Brain pericyte (primary cell): Measurements from ENCODE around the gene PRPS1L1.

ENCODE experiments used
- DNase-seq: peaks from one replicate; pipeline ENCODE4 v3.0.0-alpha.2; 2012; ENCODE audit warnings: low read depth, low spot score

Gene PRPS1L1

DNA sequence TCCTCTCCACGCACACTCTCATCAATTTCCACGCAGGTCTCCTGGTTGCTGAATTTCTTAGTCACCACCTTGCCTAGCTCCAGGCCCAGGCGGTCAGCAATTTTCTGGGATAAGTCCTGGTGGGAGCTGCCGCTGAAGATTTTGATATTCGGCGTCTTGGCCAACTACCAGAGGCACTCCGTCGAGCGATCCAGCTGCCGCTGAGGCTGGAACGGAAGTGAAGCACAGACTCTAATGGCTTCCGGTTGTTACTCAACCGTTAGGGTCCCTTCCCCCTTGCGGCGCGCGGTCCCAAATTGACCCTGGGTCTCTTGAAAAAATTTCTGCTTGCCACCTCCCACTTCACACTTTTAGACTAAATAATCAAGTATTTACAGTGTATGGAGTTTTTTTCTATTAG lies at the start of gene PRPS1L1:
Gene PRPS1L1, minus strand, starts transcription at position 219 of the 400 bp plus-strand sequence.
- DNase-seq, result no peak

DNA sequence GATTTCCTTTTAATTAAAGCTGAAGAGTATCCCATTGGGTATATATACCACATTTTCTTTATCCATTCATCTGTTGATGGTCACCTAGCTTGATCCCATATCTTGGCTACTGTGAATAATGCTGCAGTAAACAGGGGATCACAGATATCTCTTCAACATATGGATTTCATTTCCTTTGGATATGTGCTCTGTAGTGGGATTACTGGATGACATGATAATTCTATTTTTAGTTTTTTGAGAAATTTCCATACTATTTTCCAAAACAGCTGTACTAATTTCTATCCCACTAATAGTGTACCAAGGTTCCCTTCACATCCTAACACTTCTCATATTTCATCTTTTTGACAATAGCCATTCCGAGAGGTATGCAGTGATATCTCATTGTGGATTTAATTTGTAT lies 48.8 kb upstream of the PRPS1L1 start:
- no peak for DNase-seq

DNA sequence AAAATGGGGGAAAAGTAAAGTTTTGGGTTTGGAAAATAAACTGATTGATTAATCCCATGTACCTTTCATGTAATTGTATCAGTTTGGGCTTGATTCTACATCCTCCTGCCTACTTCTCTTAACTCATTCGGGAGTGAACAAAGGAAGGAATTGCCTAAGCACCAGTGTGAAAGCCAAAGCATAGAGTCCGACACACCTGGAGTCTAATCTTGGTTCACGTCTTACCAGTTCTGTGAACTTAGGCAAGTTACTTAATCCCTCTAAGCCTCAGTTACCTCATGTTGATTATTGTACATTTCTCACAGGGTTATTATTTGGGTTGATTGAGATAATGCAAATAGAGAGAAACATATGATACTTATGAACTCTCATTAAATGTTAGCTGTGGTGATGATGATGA lies 41.1 kb upstream of the PRPS1L1 start:
- no peak for DNase-seq

DNA sequence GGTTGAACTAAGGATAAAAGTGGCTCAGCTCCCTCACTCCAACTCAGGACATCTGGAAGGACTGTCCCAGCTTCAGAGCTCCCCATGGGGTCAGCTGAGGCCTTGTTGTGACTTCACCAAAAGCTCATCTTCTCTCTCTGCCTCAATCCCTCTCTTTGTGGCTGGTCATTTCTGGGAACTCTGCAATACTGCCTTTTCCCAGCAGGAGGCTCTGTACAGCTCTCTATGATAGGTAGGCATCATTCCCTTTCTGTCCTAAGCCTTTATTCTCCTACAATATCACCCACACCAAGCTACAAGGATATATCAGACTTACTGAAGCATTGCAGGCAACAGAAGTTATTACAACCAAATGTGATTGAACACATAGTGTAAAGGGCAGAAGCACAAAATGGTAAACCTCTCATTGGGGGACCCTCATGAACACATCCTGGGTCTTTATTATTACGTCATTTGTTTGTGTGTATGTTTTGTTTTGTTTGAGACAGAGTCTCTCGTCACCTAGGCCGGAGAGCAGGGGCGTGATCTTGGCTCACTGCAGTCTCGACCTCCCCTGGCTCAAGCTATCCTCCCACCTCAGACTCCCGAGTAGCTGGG lies 36.7 kb upstream of the PRPS1L1 start:
- no peak for DNase-seq

DNA sequence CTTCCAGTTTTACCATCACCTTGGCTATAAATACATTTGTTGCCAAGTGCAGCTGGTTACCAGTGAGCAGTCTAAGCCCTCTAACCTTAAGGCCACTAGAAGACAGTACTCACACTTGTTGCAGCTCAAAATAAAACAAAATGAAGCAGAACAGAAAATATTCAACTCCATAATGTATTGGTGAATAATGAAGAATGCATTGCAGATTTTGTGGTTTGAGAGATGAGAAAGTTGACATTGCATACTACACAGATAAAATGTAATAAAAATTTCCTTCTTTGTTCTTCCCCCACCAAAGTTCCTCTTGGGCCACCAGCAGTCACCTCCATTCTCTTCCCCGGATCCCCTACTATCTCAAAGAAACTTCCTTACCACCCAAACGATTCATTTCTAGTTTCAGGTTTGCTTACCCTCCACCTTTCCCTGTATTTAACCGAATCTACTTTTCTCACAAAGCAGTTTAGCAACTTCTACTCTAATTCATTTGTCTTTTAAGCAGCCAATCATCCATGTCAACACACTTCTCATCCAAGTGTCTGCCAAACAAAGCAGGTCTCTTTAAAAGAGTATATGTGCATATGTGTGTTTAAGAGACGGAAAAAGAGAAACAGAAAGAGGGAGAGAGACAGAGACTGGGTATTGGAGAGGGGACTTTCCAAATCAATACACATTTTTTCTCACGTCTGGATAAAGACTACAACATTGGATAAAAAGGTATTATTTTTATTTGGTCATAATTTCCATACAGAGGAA lies 35.7 kb upstream of the PRPS1L1 start:
- no peak for DNase-seq

DNA sequence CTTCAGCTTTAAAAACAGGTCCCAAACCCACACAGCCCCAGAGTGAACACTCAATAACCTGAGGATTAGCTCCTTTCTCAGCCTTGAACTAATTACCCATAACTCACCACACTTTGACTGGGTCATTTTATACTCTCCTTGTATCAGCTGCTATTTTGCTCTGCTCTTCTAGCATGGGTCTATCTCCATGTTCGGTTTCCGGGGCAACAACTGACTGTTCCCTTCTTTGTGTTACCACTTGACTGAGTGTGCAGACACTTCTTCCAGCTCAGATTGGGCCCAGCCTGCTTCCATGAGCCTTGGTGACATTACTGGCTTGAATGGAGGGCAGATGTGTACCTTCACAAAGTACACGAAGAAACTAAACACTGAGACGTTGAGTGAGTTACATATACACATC lies 31.5 kb upstream of the PRPS1L1 start:
- DNase-seq, result no peak

DNA sequence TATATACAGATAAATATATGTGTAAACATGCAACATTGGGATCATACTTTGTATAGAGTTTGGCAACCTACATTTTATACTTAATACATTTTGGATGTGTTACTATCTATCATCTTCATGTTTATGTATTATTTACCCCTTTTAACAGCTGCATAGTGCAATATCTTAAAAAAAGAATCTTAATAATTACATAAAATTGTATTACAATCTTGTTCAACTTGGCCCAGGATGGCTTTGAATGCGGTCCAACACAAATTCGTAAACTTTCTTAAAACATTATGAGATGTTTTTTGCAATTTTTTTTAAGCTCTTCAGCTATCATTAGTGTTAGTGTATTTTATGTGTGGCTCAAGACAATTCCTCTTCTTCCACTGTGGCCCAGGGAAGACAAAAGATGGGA lies 26.3 kb upstream of the PRPS1L1 start:
- no peak for DNase-seq

DNA sequence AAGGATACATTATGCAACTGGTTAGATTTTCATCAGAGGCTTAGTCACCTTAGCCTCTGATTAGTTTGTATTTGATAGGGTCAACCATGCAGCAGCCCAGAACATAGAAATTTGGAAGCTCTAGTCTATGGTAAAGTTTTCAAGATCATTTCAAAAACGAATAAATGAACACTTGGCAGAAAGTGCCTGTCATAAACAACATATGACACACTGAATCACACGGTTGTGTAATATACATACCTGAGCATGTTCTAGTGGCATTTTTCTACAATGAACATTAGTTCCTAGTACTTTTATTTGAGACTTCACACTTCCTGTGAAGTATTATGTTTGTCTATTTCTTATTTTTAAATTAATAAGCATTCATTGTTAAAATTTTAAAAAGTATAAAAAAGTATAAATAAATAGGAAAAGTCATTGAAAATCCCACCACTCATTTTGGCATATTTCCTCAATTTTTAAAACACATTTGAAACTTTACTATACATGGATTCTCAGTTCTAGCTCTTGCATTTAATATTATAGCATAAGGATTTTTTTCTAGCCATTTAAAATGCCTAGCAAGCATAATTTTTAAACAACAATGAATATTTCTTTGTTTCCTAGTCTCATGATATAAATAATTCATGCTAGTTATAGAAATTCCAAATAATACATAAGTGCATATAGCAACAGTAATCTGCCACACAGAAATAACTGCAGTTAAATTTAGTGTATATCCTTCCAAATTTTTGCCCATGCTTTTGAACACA lies 25.7 kb upstream of the PRPS1L1 start:
- DNase-seq, result no peak

DNA sequence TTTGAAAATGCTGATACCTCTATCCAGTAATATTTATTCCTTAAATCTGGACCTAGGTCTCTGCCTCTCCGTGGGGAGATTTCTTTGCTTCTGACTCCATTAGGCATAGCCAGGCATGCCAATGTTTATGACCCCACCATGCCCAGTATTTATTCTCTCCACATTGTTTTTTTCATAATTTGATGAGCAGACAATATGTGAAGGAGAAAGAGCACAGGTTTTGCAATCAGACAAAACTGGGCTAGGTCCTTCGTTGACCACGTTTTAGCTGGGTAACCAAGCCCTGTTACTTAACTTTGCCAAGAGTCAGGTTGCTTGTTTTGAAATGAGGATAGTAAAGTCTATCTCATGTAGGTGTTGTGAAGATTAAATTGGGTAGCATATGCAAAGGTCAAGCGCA lies 21.6 kb upstream of the PRPS1L1 start:
- no peak for DNase-seq

DNA sequence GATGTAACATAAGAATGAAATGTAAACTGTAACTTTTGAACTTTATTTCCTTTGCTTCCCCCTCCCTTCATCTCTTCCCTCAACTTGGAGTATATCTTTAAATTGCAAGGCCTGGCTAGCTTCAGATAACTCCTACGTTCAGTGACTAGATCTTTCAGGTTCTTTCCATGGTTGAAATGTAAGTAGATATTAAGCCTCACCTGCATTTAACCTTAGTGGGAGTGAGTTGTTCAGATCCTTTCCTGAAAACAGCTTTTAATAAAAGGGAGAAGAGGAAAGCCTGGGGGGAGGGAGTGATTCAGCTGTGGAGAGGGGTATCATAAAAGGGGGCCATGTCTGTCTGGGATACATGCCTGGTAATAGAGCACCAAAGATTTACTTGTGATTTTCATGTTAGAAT lies 19.0 kb upstream of the PRPS1L1 start:
- DNase-seq, result no peak

DNA sequence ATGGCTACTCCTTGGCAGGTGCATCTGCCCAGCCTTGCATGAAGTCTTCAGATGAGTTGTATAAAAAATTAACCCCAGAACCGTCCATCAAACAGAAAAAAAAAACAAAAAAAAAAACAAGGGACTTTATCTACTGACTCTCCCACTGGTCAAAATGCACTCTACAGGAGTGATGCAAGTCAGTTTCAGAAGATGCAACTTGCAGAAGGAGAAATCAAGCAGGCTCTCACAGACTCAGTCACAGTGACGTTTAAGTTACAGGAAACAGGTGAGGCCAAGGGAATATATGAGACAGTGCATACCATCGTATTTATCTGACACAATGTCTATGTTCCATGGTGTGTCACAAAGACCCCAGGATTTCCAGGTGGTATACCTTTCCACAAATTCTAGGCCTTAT lies 17.5 kb upstream of the PRPS1L1 start:
- no peak for DNase-seq

DNA sequence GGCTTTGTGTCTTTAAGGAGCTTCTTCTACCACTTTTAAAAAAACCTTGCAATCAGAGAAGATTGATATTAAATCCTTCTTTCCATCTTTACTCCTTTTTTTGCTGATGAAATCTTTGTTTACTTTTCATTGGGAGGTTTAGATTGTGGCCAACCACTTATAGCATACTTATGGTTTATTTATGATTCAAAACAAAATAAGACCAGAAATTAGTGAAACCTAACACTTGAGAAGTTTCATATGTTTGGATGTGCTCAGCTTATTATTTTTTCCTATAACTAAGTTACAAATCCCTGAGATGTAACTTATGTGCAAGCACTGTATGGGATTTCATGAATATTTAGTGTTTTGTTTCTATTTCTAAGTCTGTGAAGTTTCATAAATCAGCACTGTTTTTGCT lies 13.5 kb upstream of the PRPS1L1 start:
- DNase-seq, result no peak

DNA sequence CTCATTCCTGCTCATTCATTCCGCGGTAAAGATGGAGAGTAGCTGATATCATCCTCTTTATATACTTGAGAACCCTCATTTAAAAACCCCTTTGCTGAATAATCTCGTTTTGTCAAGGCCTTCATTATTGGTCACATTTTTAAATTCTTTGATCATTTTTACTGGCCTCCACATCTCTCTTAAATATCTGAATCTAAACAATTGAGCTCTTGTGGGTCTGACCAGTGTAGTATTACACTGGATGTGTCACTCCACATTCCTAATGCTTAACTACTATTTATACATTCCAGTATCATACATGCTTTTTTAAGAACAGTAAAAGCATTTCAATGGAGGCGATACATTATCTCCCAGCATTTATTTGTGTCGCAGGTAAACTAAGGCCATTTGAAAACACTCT lies 12.6 kb upstream of the PRPS1L1 start:
- DNase-seq, result peak; percentile 12

DNA sequence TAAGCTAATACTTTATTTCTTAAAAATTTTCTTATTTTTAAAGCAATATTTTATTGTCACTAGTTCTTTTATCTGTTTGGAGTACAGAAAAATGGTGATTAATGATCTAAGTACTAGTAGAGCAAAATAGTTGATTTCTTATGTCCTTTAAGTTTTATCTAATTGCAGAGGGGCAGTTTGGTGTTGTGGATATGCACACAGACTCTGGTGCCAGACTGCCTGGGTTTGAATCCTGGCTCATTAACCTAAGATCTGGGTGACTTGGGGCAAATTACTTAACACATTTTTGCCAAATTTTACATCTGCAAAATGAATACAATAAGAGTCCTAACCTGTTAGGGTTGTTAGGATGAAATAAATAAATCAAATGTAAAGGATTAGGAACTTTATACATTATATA lies 10.7 kb upstream of the PRPS1L1 start:
- DNase-seq, result no peak

DNA sequence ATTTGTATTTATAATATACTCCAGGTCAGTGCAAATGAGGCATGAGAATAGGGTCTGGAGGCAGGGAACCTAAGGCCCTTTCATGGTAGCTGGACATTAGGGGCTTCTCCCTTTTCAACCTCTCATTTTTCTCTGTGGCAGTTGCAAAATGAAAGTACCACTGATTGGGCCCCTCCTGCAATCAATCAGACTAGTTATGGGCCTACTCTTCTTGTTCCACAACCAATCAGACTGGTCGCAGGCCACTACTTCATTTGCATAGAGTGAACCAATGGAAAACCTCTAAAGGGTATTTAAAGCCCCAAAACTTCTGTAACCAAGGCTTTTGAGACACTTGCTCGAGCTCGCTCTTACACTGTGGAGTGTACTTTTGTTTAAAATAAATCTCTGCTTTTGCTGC lies 10.0 kb upstream of the PRPS1L1 start:
- DNase-seq, result no peak

DNA sequence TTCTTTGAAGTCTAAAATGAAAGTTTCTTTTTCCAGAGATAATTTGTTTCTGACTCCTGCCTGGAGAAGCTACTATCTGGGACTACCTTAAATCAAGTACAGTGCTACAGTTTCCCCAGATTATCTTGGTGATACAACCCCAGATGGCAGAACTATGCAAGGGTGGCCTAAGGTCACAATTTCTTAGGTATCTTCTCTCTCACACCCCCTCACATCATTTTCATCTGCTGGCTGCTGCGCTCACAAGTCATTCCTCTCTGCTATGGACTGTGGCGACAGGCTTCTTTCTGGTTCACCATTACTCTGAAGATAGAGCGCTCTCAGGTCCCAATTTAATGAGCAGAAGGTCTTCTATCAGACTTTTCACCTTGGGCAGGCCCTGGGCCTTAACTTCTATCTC lies 9.1 kb upstream of the PRPS1L1 start:
- DNase-seq, result no peak

DNA sequence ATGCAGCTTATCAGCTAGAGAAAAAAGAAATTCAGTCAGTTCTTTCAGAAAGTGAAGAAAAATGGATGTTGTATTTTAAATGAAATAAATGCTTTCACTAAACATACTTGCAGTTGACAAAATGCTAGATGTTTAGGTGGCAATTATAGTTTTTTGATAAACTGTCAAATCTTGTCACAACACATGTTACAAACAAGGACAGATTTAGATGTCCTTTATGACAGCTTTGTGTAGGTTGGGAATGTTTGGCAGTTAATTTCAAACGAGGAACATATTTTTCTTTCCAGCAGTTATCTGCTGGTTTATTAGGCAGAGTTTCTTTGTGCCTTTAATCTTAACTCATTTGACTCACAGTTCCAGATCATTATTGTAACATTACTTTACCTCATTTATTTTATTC lies 3.1 kb upstream of the PRPS1L1 start:
- DNase-seq, result no peak

DNA sequence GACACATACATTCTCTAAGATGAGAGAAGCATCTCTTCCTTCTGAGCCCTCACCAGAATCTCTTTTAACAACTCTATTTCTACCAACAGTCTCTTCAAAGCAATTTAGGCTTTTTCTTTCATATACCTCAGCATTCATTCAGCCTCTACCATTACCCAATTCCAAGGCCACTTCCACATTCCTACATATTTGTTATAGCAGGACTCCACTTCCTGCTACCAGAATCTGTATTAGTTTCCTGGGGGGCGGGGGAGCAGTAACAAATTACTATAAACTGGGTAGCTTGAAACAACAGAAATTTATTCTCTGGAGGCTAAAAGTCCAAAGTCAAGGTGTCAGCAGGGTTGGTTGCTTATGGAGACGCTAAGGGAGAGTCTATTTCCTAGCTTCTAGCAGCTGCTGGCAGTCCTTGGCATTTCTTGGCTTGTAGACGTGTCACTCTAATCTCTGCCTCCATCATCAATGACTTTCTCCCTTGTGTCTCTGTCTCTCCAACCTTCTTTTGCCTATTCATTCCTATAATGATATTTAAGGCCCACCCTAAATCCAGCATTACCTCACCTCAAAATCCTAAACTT lies 7.4 kb downstream of the PRPS1L1 start:
- DNase-seq, result no peak

DNA sequence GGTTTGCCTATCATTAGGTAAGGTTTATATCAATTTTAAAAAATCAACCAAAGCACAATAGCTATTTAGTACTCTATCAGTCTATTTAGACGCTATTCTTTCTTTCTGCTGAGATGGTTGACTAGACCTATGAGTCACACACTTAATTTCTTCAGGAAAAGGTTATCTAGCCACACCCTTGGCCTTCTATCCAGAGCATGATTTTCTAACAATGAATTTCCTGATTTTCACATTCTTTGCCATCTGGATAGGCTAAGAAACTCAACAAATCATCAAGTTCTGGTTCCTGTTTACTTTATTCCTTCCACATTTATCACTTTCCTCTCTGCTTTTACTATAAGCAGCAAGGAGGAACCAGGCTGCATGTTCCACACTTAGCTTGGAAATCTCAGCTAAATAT lies 8.1 kb downstream of the PRPS1L1 start:
- no peak for DNase-seq

DNA sequence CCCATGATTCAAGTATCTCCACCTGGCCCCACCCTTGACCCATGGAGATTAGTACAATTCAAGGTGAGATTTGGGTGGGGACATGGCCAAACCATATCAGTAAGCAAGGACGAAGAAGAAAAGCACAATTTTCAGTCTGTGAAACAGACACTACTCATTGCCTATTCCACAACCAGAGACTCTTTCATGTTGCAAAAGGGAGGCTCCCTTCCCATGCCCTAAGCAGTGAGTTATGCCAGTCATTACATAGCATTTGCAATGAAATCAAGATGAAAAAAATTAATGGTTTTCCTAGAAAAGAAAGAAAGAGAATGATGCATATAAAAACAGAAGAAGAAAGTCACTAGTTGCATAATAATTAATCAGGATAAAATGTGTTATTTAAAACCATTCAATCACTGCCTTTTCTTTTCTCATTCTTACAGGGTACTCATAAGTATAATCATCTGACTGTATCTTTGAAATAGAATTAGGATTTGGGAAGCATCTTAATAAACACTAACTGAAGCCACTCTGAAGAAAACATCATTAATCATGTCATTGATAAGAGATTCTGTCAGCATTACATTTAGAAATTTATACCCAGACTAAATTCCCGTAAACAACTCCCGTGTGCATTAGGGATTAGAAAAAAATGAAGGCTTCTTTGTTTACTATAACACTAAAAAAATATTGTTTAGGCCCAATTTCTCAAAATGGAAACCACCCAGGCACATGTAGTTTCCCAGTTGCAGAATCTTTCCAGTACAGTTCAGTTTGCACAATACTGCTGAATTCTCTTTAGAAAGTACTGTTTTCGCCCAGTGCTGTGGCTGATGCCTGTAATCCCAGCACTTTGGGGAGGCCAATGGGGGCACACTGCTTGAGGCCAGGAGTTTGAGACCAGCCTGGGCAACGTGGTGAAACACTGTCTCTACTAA lies 9.1 kb downstream of the PRPS1L1 start:
- no peak for DNase-seq
